Endothelial cell (in vitro differentiated cells): ENCODE data around the gene GAS6. TPM values are rescaled to one million over a fixed set of nuclear protein-coding genes. Genes with fewer than 3 reads are reported as not detected.
A peak's percentile ranks its signal among the peaks of the same experiment; 100 is the strongest.

ENCODE experiments used
- DNase-seq: peaks from one replicate; pipeline ENCODE4 v3.0.0; 2021; ENCODE audit warnings: low spot score
- H3K27ac Mint-ChIP-seq: one replicate; pipeline ENCODE4 v1.8.0; 2021; ENCODE audit warnings: mixed read lengths, inconsistent platforms; ENCODE audit not compliant: unreplicated experiment
- H3K27me3 Mint-ChIP-seq: one replicate; pipeline ENCODE4 v1.8.0; 2021; ENCODE audit warnings: mild to moderate bottlenecking, moderate library complexity, mixed read lengths, inconsistent platforms; ENCODE audit not compliant: unreplicated experiment
- H3K36me3 Mint-ChIP-seq: one replicate; pipeline ENCODE4 v1.8.0; 2021; ENCODE audit warnings: mild to moderate bottlenecking, low read depth, mixed read lengths, inconsistent platforms; ENCODE audit not compliant: unreplicated experiment
- H3K4me1 Mint-ChIP-seq: one replicate; pipeline ENCODE4 v1.8.0; 2021; ENCODE audit warnings: mild to moderate bottlenecking, mixed read lengths, inconsistent platforms; ENCODE audit not compliant: unreplicated experiment
- H3K4me3 Mint-ChIP-seq: one replicate; pipeline ENCODE4 v1.8.0; 2021; ENCODE audit warnings: mild to moderate bottlenecking, mixed read lengths, inconsistent platforms; ENCODE audit not compliant: unreplicated experiment
- H3K9me3 Mint-ChIP-seq: one replicate; pipeline ENCODE4 v1.8.0; 2021; ENCODE audit warnings: mixed read lengths, inconsistent platforms; ENCODE audit not compliant: unreplicated experiment
- CTCF ChIP-seq: fragments of 200-600 bp; sonication (generic); IDR thresholded peaks from one replicate; pipeline ENCODE4 v1.5.0; 2021; ENCODE audit warnings: antibody characterized with exemption; ENCODE audit not compliant: unreplicated experiment
- total RNA-seq: library from RNA; stranded (reverse); fragmentation: NEBNext Ultra II Directional; extraction: Animal tissue kit (Norgen Biotek cat#: 25700); gene quantifications from one replicate; pipeline ENCODE4 v1.2.1, GENCODE V29; 2021; ENCODE audit not compliant: unreplicated experiment

Gene GAS6
- total RNA-seq, 1 donor from 2014 or later = 19.8 TPM

GRCh38 chr13:113806104-113806471 is 57.8 kb downstream of the GAS6 start:
- DNase-seq = no peak
- TF ChIP-seq CTCF = no peak
- Mint-ChIP-seq H3K36me3 (peaks cover 35% of the 10 kb centered on the region), H3K4me1 (peaks cover 3% of the 10 kb centered on the region), H3K9me3 (peaks cover 5% of the 10 kb centered on the region), H3K27ac (no peak overlapping the region), H3K4me3 (peak overlapping the region; percentile 65), H3K27me3 (peaks cover 19% of the 10 kb centered on the region)

- Mint-ChIP-seq H3K27ac (no peak overlapping the region), H3K9me3 (peaks cover 5% of the 10 kb centered on the region), H3K4me1 (peaks cover 5% of the 10 kb centered on the region), H3K27me3 (peaks cover 18% of the 10 kb centered on the region), H3K36me3 (peaks cover 35% of the 10 kb centered on the region), H3K4me3 (peak overlapping the region; percentile 65)
- DNase-seq = no peak
- no peak for TF ChIP-seq CTCF
Measured at GRCh38 chr13:113805431-113806103, 58.3 kb downstream of the GAS6 start.

GRCh38 chr13:113804703-113805430 is 59.0 kb downstream of the GAS6 start:
- peaks cover 5% of the 10 kb centered on the region for H3K9me3 Mint-ChIP-seq

GRCh38 chr13:113804017-113804702 is 59.7 kb downstream of the GAS6 start:
- H3K4me1 Mint-ChIP-seq = peaks cover 5% of the 10 kb centered on the region
- TF ChIP-seq CTCF = no peak
- H3K27ac Mint-ChIP-seq = no peak overlapping the region
- H3K27me3 Mint-ChIP-seq = peaks cover 15% of the 10 kb centered on the region
- H3K4me3 Mint-ChIP-seq = no peak overlapping the region
- H3K36me3 Mint-ChIP-seq = peaks cover 29% of the 10 kb centered on the region
- peaks cover 5% of the 10 kb centered on the region for H3K9me3 Mint-ChIP-seq
- DNase-seq = no peak

More at GRCh38 chr13:113804703-113805430, 59.0 kb downstream of the GAS6 start:
- peaks cover 5% of the 10 kb centered on the region for H3K4me1 Mint-ChIP-seq
- H3K4me3 Mint-ChIP-seq = no peak overlapping the region
- H3K36me3 Mint-ChIP-seq = peaks cover 29% of the 10 kb centered on the region
- DNase-seq = no peak
- no peak for TF ChIP-seq CTCF
- no peak overlapping the region for H3K27ac Mint-ChIP-seq
- H3K27me3 Mint-ChIP-seq = peaks cover 15% of the 10 kb centered on the region
